ENCODE measurements around the gene TSPYL2.

TSPYL2 gene

GRCh38 chrX:53116101-53116500 is 33.9 kb downstream of the TSPYL2 start:
- TF ChIP-seq CTCF (IDR thresholded peaks at IDR 0.05; ENCODE audit: low read depth, low read length) = no peak
- H3K4me3 ChIP-seq (ENCODE audit: low read depth, low read length) = no peak overlapping the region
- in situ Hi-C loops (cut with HindIII; ENCODE audit: low sequenced_read_pairs) = no loop called here
- peak; percentile 73 for DNase-seq (ENCODE audit: low read depth, low spot score)

GRCh38 chrX:53122013-53122412 is 39.8 kb downstream of the TSPYL2 start:
- in situ Hi-C loops (cut with HindIII; ENCODE audit: low sequenced_read_pairs) = no loop called here
- H3K4me3 ChIP-seq (ENCODE audit: low read depth, low read length) = no peak overlapping the region
- DNase-seq (ENCODE audit: low read depth, low spot score) = no peak
- TF ChIP-seq CTCF (IDR thresholded peaks at IDR 0.05; ENCODE audit: low read depth, low read length) = no peak

GRCh38 chrX:53125506-53125905 is 43.3 kb downstream of the TSPYL2 start:
- TF ChIP-seq CTCF (IDR thresholded peaks at IDR 0.05; ENCODE audit: low read depth, low read length) = no peak
- no peak for DNase-seq (ENCODE audit: low read depth, low spot score)
- no peak overlapping the region for H3K4me3 ChIP-seq (ENCODE audit: low read depth, low read length)
- in situ Hi-C loops (cut with HindIII; ENCODE audit: low sequenced_read_pairs) = no loop called here

- in situ Hi-C loops (cut with HindIII; ENCODE audit: low sequenced_read_pairs) = no loop called here
- H3K4me3 ChIP-seq (ENCODE audit: low read depth, low read length) = no peak overlapping the region
- no peak for TF ChIP-seq CTCF (IDR thresholded peaks at IDR 0.05; ENCODE audit: low read depth, low read length)
- DNase-seq (ENCODE audit: low read depth, low spot score) = no peak
Observed at GRCh38 chrX:53126377-53126776, 44.2 kb downstream of the TSPYL2 start.

GRCh38 chrX:53128097-53128749 is 46.1 kb downstream of the TSPYL2 start:
- in situ Hi-C loops (cut with HindIII; ENCODE audit: low sequenced_read_pairs) = no loop called here
- DNase-seq (ENCODE audit: low read depth, low spot score) = peak; percentile 1
- TF ChIP-seq CTCF (IDR thresholded peaks at IDR 0.05; ENCODE audit: low read depth, low read length) = no peak
- no peak overlapping the region for H3K4me3 ChIP-seq (ENCODE audit: low read depth, low read length)

GRCh38 chrX:53133400-53133799 is 51.2 kb downstream of the TSPYL2 start:
- no peak for TF ChIP-seq CTCF (IDR thresholded peaks at IDR 0.05; ENCODE audit: low read depth, low read length)
- DNase-seq (ENCODE audit: low read depth, low spot score) = no peak
- no peak overlapping the region for H3K4me3 ChIP-seq (ENCODE audit: low read depth, low read length)
- in situ Hi-C loops (cut with HindIII; ENCODE audit: low sequenced_read_pairs) = no loop called here

Data from astrocyte of the spinal cord (primary cell).